ENCODE results near the gene MACO1. TPM values are rescaled to one million over a fixed set of nuclear protein-coding genes. Genes with fewer than 3 reads are reported as not detected.
"Not testable (repeated sequence)": the region's sequence is repeated elsewhere in the genome, so short reads cannot be mapped to it uniquely, and the experiment has no call there.

The MACO1 gene
- total RNA-seq, 2 donors from 2014 or later = 16.3 to 21.6 TPM

DNA sequence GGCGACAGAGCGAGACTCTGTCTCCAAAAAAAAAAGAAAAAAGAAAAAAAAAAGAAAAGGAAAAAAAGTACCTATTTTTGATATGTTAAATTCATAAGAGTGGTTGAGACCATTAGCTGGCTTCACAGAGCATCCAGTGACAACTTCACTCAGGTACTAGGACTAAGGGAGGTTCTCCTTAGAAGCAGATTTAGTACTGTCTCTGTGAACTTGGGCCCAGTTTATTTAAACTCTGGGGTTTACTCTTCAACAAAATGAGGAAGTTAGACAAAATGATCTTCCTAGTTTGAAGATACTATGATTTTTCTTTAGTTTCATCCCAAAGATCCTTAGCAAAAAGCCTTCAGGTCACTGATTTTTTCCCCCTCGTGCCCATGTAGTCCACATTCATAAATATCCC lies 21.2 kb downstream of the MACO1 start:
- DNase-seq = no peak
- Mint-ChIP-seq H3K36me3 (ENCODE audit: low read depth) (peaks cover 2% of the 10 kb centered on the region), H3K4me1 (peaks cover 7% of the 10 kb centered on the region), H3K27ac (no peak overlapping the region), H3K4me3 (no peak overlapping the region), H3K27me3 (no peaks in the 10 kb centered on the region)
- no peaks in the 10 kb centered on the region for H3K9me3 ChIP-seq (ENCODE audit: control insufficient read depth, low read length, poor library complexity, severe bottlenecking)
- no peak for ATAC-seq

DNA sequence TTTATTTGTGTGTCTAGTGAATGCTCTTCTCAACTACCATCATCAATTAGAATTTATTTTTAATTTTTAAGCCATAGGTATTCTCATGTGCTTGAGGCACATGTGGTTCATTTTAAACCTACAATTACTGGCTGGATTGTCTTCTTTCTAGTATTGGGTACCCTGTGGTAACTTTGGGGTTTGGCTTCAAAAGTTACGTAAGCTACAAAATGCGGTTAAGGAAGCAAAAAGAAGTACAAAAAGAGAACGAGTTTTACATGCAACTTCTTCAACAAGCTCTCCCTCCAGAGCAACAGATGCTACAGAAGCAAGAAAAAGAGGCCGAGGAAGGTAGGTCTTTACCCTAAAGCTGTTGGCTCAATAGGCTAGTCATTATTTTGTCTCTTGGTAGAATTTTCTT lies 25.8 kb downstream of the MACO1 start:
- DNase-seq (no peak), ATAC-seq (no peak)
- H3K4me3 Mint-ChIP-seq = no peak overlapping the region
- H3K36me3 Mint-ChIP-seq (ENCODE audit: low read depth) = peaks cover 6% of the 10 kb centered on the region
- H3K4me1 Mint-ChIP-seq = peaks cover 2% of the 10 kb centered on the region
- H3K27me3 Mint-ChIP-seq = no peaks in the 10 kb centered on the region
- no peak overlapping the region for H3K27ac Mint-ChIP-seq
- H3K9me3 ChIP-seq (ENCODE audit: control insufficient read depth, low read length, poor library complexity, severe bottlenecking) = no peaks in the 10 kb centered on the region

GRCh38 chr1:25458541-25459298 lies 28.0 kb downstream of the MACO1 start:
- ATAC-seq = no peak
- no peaks in the 10 kb centered on the region for H3K9me3 ChIP-seq (ENCODE audit: control insufficient read depth, low read length, poor library complexity, severe bottlenecking)
- DNase-seq = no peak
- H3K27me3 Mint-ChIP-seq = no peaks in the 10 kb centered on the region
- peaks cover 8% of the 10 kb centered on the region for H3K36me3 Mint-ChIP-seq (ENCODE audit: low read depth)
- no peak overlapping the region for H3K4me3 Mint-ChIP-seq
- peaks cover 10% of the 10 kb centered on the region for H3K4me1 Mint-ChIP-seq
- no peak overlapping the region for H3K27ac Mint-ChIP-seq

- no peaks in the 10 kb centered on the region for H3K9me3 ChIP-seq (ENCODE audit: control insufficient read depth, low read length, poor library complexity, severe bottlenecking)
- H3K4me3 Mint-ChIP-seq = peak overlapping the region; percentile 49
- H3K36me3 Mint-ChIP-seq (ENCODE audit: low read depth) = peaks cover 6% of the 10 kb centered on the region
- ATAC-seq (no peak), DNase-seq (no peak)
- no peaks in the 10 kb centered on the region for H3K27me3 Mint-ChIP-seq
- no peak overlapping the region for H3K27ac Mint-ChIP-seq
- peaks cover 10% of the 10 kb centered on the region for H3K4me1 Mint-ChIP-seq
These were observed 29.3 kb downstream of the MACO1 start for GRCh38 chr1:25460020-25460419.

GRCh38 chr1:25460816-25461215 lies 30.1 kb downstream of the MACO1 start:
- H3K4me1 Mint-ChIP-seq = peaks cover 13% of the 10 kb centered on the region
- not testable (repeated sequence) for H3K4me3 Mint-ChIP-seq; H3K27ac Mint-ChIP-seq; H3K36me3 Mint-ChIP-seq (ENCODE audit: low read depth); DNase-seq; H3K27me3 Mint-ChIP-seq; H3K9me3 ChIP-seq (ENCODE audit: control insufficient read depth, low read length, poor library complexity, severe bottlenecking); ATAC-seq

DNA sequence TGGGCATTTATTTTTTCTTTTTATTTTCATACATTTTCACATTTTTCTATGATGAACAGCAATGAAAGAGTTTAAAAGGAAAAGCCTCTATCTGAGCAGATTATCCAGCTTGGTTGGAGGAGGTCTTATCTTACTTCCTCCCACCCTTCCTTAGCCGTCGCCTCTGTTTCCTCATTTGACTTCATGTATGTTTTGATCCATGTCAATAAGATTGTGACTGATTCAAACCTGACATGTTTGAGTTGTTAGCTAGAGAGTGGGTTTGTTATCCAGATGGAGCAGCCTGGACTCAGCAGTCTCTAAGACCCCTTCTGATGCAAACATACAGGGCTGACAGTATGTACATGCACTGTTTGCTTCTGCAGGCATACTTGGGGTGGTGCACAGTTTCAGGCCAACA lies 31.2 kb downstream of the MACO1 start:
- peaks cover 16% of the 10 kb centered on the region for H3K4me1 Mint-ChIP-seq
- peaks cover 9% of the 10 kb centered on the region for H3K36me3 Mint-ChIP-seq (ENCODE audit: low read depth)
- DNase-seq (no peak), ATAC-seq (no peak)
- no peaks in the 10 kb centered on the region for H3K9me3 ChIP-seq (ENCODE audit: control insufficient read depth, low read length, poor library complexity, severe bottlenecking)
- no peak overlapping the region for H3K4me3 Mint-ChIP-seq
- H3K27me3 Mint-ChIP-seq = no peaks in the 10 kb centered on the region
- no peak overlapping the region for H3K27ac Mint-ChIP-seq

DNA sequence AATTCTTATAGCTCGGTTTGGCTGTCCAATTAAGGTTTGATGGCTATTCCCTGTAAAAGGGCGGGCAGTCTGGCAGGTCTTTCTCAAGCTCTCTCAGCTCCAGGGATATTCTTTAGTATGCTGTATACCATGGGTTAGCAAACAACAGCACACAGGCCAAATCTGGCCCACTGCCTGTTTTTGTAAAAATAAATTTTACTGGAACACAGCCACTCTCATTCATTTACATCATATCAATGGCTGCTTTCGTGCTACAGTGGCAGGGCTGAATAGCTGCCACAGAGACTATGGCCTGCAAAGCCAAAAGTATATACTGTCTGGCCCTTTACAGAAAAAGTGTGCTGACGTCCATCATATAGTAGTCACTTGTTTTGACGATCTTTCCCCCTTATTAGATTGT lies 32.0 kb downstream of the MACO1 start:
- no peak overlapping the region for H3K4me3 Mint-ChIP-seq
- H3K27ac Mint-ChIP-seq = peak overlapping the region; percentile 61
- DNase-seq = no peak
- H3K9me3 ChIP-seq (ENCODE audit: control insufficient read depth, low read length, poor library complexity, severe bottlenecking) = no peaks in the 10 kb centered on the region
- H3K36me3 Mint-ChIP-seq (ENCODE audit: low read depth) = peaks cover 9% of the 10 kb centered on the region
- H3K4me1 Mint-ChIP-seq = peaks cover 16% of the 10 kb centered on the region
- H3K27me3 Mint-ChIP-seq = no peaks in the 10 kb centered on the region
- ATAC-seq = no peak

GRCh38 chr1:25467193-25467592 lies 36.5 kb downstream of the MACO1 start:
- Mint-ChIP-seq H3K36me3 (ENCODE audit: low read depth) (peaks cover 5% of the 10 kb centered on the region), H3K4me1 (peaks cover 21% of the 10 kb centered on the region), H3K4me3 (no peak overlapping the region), H3K27ac (no peak overlapping the region), H3K27me3 (no peaks in the 10 kb centered on the region)
- ATAC-seq (no peak), DNase-seq (no peak)
- H3K9me3 ChIP-seq (ENCODE audit: control insufficient read depth, low read length, poor library complexity, severe bottlenecking) = no peaks in the 10 kb centered on the region

- peaks cover 22% of the 10 kb centered on the region for H3K4me1 Mint-ChIP-seq
- H3K27ac Mint-ChIP-seq = peak overlapping the region; percentile 9
- no peaks in the 10 kb centered on the region for H3K9me3 ChIP-seq (ENCODE audit: control insufficient read depth, low read length, poor library complexity, severe bottlenecking)
- H3K36me3 Mint-ChIP-seq (ENCODE audit: low read depth) = peaks cover 5% of the 10 kb centered on the region
- DNase-seq (no peak), ATAC-seq (no peak)
- no peak overlapping the region for H3K4me3 Mint-ChIP-seq
- H3K27me3 Mint-ChIP-seq = no peaks in the 10 kb centered on the region
These were observed 36.9 kb downstream of the MACO1 start for GRCh38 chr1:25467616-25468015.

GRCh38 chr1:25468033-25468432 lies 37.3 kb downstream of the MACO1 start:
- no peak for ATAC-seq
- Mint-ChIP-seq H3K27ac (peak overlapping the region; percentile 9), H3K27me3 (no peaks in the 10 kb centered on the region), H3K4me1 (peaks cover 20% of the 10 kb centered on the region), H3K36me3 (ENCODE audit: low read depth) (peaks cover 4% of the 10 kb centered on the region), H3K4me3 (no peak overlapping the region)
- no peaks in the 10 kb centered on the region for H3K9me3 ChIP-seq (ENCODE audit: control insufficient read depth, low read length, poor library complexity, severe bottlenecking)
- DNase-seq = no peak

DNA sequence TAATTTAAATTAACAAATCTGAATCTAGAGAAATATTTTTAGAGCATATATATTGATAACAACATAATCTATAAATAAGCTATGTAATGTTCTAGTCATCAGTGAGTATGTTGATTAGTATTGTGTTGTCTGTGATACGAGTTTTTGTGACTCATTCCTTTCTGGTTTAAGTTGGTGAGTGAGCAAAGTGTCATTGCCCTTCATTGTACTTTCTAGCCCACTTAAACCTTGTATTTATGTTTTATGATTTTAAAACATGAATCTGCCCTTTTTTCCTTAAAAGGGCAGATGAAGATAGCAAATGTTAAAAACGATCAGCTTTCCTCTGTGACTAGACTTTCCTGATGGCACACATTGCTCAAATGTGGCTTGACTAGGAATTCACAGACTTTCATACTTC lies 38.5 kb downstream of the MACO1 start:
- no peak for ATAC-seq
- no peaks in the 10 kb centered on the region for H3K9me3 ChIP-seq (ENCODE audit: control insufficient read depth, low read length, poor library complexity, severe bottlenecking)
- DNase-seq = no peak
- H3K36me3 Mint-ChIP-seq (ENCODE audit: low read depth) = peaks cover 3% of the 10 kb centered on the region
- H3K4me3 Mint-ChIP-seq = no peak overlapping the region
- no peaks in the 10 kb centered on the region for H3K27me3 Mint-ChIP-seq
- peaks cover 23% of the 10 kb centered on the region for H3K4me1 Mint-ChIP-seq
- H3K27ac Mint-ChIP-seq = no peak overlapping the region

GRCh38 chr1:25472471-25472870 lies 41.8 kb downstream of the MACO1 start:
- H3K27ac Mint-ChIP-seq = peak overlapping the region; percentile 65
- no peaks in the 10 kb centered on the region for H3K36me3 Mint-ChIP-seq (ENCODE audit: low read depth)
- no peaks in the 10 kb centered on the region for H3K9me3 ChIP-seq (ENCODE audit: control insufficient read depth, low read length, poor library complexity, severe bottlenecking)
- DNase-seq = no peak
- no peak for ATAC-seq
- H3K27me3 Mint-ChIP-seq = no peaks in the 10 kb centered on the region
- H3K4me3 Mint-ChIP-seq = no peak overlapping the region
- peaks cover 29% of the 10 kb centered on the region for H3K4me1 Mint-ChIP-seq

DNA sequence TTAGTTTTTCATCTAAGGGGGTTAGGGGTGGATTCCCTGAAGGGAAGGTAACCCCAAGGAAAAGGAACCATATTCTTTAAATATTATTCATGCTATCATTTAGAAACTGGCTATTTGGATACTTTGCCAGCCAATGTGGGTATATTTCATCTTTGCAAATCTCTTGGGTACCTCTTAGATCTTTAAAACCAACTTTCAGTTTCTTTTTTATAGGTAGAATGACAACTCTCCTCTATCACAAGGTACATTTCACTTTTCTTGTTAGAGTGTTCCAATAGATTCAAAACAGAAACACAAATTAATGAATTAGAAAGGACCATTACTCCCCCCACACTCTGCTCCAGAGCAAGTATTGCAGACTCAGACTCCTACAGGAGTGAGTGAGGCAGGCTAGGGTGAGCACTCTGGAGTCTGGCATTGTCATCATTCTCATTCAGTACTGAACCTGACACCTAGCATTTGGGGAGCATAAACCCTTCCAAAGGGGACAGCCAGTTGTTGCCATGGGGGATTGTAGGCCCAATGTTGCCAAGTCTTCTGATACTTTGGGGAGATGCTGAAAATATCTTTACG lies 43.0 kb downstream of the MACO1 start:
- peak; percentile 30 for ATAC-seq
- H3K36me3 Mint-ChIP-seq (ENCODE audit: low read depth) = no peaks in the 10 kb centered on the region
- no peaks in the 10 kb centered on the region for H3K9me3 ChIP-seq (ENCODE audit: control insufficient read depth, low read length, poor library complexity, severe bottlenecking)
- H3K4me1 Mint-ChIP-seq = peaks cover 23% of the 10 kb centered on the region
- no peak overlapping the region for H3K27ac Mint-ChIP-seq
- no peak for DNase-seq
- H3K4me3 Mint-ChIP-seq = peak overlapping the region; percentile 55
- no peaks in the 10 kb centered on the region for H3K27me3 Mint-ChIP-seq

Measured in T-helper 17 cell (primary cell).